ENCODE data around the gene RHOD. TPM values are rescaled to one million over a fixed set of nuclear protein-coding genes. Genes with fewer than 3 reads are reported as not detected.

The RHOD gene
- total RNA-seq, 1 experiment from 2014 or later, result 6.5 TPM

- DNase-seq (ENCODE audit: extremely low read depth, low read depth), result no peak
These were observed 1.9 kb downstream of the RHOD start for GRCh38 chr11:67058506-67058905.

DNA sequence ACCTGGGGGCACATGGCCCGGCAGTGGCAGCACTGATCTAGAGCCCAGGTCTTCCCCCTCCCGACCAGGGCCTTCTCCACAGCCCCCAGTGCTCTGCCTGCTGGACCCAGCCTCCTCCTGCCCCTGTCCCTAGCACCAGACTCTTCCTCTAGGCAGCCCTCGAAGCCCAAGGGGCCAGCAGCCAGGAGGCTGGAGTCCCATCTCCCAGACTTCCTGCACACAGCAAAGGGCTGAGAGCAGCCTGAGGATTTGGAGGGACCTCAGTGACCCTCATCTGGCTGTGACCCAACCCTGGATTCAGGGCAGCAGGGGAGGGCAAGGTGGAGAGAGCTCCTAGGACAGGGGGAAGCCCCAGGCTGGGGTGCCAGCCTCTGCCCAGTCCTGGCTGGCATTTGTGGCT lies 3.0 kb downstream of the RHOD start:
- no peak for DNase-seq (ENCODE audit: extremely low read depth, low read depth)

GRCh38 chr11:67060111-67060522 lies 3.5 kb downstream of the RHOD start:
- no peak for DNase-seq (ENCODE audit: extremely low read depth, low read depth)

- DNase-seq (ENCODE audit: extremely low read depth, low read depth), result no peak
These were observed 6.1 kb downstream of the RHOD start for GRCh38 chr11:67062526-67063373.

DNA sequence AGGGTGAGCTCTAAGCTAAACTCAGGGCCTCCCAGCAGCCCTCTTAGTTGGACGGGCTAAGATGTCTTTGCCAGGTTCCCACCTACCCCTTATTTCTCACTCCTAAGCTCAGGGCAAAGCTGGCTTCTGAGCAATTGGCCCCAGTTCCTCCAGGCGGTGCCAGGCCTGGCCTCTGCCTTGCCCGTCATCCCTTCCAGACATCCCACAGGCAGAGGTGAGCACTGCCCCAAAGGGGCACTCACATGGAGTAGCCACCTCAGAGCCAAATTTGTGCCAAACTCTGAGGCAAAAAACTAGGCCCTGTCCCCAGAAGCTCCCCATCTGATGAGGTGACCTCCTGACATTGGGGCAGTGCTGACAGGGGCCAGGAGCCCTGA lies 9.7 kb downstream of the RHOD start:
- DNase-seq (ENCODE audit: extremely low read depth, low read depth), result no peak

GRCh38 chr11:67071420-67072284 lies 15.0 kb downstream of the RHOD start:
- peak; percentile 14 for DNase-seq (ENCODE audit: extremely low read depth, low read depth)

DNA sequence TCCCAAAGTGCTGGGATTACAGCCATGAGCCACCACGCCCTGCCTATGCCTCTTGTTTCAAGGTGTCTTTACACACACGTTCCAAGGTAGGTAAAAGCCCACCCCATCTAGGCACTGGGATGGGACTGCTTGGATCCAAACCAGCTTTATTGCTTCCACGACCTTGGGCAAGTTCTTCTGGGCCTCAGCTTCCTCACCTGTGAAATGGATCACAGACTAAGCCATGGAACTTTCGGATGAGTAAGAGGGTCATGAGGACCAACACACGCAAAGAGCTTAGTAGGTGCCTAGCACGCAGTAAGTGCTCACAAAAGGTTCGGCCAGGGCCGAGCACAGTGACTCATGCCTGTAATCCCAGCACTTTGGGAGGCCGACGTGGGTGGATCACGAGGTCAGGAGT lies 15.6 kb downstream of the RHOD start:
- DNase-seq (ENCODE audit: extremely low read depth, low read depth), result no peak

DNA sequence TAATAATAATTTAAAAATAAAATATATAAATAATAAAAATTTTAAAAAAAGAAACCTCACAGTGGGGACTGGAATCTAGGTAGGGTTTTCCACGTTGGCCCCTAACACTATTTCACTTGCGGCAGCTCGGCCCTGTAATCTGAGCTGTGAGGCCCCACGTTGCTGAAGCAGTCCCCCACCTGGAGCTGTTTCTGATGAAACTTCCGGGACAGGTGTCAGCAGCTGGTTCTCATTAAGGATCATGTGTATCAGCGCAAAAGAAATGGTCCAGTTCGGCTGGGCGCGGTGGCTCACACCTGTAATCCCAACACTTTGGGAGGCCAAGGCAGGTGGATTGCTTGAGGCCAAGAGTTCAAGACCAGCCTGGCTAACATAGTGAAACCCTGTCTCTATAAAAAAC lies 17.3 kb downstream of the RHOD start:
- DNase-seq (ENCODE audit: extremely low read depth, low read depth), result no peak

DNA sequence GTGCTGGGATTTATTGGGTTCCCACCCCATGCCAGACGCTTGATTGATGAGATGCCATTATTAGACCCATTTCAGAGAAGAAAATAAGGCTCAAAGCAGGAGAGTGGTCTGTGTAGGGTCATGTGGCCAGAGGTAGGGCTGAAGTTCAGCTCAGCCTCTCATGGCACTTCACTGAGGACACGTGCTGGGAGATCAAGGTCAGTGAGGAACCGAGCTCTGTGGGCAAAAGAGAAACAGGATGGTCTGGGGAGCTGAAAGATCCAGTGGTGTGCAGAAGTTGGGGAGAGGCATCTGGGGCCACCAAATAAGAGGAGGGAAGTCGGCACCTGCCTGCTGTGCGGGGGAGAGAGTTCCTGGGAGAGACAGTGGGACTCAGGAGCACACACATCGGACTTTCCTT lies 19.6 kb downstream of the RHOD start:
- DNase-seq (ENCODE audit: extremely low read depth, low read depth), result no peak

- DNase-seq (ENCODE audit: extremely low read depth, low read depth), result no peak
These were observed 22.5 kb downstream of the RHOD start for GRCh38 chr11:67079065-67079705.

DNA sequence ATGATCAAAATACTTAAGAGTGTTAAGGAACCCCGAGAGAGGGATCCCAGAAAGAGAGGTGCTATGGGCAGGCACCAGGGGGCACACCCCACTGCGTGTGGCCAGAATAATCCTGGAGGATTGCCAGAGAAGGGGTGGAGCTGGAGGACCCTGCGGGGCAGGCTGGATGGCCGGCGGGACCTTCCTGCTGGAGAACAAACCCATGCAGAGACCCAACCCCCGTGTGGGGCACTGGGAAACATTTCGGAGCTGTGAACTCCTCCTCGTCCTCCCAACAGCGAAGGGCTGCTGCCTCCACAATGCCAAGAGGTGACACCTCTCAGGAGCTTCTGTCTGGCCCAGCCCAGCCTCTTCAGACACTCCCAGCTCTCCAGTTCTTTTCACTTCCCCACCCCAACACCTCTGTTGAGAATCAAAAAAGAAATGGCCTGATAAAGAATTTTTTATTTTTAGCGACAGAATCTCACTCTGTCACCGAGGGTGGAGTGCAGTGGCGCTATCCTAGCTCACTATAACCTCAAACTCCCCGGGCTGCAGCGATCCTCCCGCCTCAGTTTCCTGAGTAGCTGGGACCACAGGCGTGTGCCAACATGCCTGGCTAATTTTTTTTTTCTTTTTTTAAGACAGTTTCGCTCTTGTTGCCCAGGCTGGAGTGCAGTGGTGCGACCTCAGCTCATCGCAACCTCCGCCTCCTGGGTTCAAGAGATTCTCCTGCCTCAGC lies 25.6 kb downstream of the RHOD start:
- peak; percentile 19 for DNase-seq (ENCODE audit: extremely low read depth, low read depth)

DNA sequence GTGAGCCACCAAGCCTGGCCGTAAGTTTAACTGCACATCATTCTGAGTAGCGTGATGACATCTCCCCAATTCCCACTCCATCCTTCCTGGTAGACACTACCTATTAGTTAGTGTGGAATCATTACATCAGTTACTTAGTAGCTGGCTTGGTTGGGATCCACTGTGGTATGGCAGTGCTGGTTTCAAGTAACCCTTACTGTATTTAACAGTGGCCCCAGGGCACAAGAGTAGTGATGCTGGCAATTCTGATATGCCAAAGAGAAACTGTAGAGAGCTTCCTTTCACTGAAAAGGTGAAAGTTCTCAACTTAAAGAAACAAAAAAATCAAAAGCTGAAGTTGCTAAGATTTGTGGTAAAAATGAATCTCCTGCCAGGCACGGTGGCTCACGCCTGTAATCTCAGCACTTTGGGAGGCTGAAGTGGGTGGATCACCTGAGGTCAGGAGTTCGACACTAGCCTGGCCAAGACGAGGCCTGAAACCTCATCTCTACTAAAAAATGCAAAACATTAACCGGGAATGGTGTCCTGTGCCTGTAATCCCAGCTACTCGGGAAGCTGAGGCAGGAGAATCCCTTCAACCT lies 27.2 kb downstream of the RHOD start:
- DNase-seq (ENCODE audit: extremely low read depth, low read depth), result no peak

DNA sequence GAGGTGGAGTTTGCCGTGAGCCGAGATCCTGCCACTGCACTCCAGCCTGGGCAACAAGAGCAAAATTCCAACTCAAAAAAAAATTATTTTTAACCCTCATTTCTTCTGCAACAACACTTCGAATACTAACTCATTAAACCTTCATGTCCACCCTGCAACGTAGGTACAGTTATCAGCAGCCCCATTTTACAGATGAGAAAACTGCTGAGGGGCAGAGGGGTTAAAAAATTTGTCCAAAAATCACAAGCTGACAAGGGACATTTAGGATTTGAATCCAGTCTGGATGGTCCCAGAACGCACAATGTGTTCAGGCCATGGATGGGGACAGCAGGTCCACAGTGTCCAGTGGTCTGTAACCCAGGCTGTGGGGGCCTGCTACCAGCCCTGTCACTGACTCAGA lies 29.0 kb downstream of the RHOD start:
- no peak for DNase-seq (ENCODE audit: extremely low read depth, low read depth)

DNA sequence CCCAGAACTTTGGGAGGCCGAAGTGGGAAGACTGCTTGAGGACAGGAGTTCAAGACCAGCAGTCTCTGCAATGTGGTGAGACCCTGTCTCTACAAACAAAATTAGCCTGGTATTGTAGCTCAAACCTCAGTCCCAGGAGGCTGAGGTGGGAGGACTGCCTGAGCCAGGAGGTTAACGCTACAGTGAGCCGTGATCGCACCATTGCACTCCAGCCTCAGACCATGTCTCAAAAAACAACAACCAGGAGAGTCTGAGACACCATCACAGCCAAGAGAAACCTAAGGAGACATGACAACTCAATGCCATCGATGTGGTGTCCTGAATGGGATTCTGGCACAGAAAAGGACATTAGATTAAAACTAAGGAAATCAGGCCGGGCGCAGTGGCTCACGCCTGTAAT lies 34.1 kb downstream of the RHOD start:
- no peak for DNase-seq (ENCODE audit: extremely low read depth, low read depth)

DNA sequence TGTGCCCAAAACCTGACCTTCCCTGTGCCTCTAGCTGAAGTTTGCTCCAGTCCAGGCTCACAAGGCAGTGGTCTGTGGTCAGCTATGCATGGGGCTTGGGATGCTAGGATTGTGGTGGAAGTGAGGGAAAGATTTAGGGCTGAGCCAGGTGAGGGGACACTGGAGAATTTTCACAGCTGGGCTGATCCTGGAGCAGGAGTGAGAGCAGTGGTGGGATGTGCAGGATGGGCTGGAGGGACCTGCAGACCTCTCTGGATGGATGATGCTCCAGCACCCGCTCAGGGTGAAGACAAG lies 38.5 kb downstream of the RHOD start:
- no peak for DNase-seq (ENCODE audit: extremely low read depth, low read depth)

DNA sequence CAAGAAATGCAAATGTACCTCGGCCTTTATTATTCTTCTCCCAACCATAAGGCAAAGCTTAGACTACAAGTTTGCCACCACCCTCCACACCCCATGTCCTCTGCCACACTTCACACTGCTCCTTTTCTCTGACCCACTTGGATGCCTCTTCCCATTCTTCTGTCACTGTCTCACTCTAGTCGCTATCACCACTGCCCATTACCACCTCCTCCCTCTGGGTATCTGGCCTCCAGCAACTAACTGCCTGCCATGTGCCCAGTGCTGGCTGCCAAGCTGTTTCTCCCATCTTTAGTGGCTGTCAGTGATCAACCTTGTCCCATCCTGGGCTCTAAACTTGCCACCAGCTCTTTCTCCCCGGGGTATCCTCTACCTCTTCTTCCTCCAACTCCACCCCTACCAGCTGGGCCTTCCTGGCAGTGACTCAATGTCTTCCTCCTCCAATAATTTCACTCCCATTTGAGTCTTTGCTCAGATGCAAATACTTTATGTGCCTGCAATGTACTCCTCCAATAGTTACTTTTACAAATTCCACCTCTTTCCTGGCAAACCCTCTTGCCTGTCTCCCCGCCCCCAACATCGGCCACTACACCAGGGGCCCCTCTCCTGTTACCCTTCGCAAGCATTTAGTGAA lies 42.3 kb downstream of the RHOD start:
- no peak for DNase-seq (ENCODE audit: extremely low read depth, low read depth)

- no peak for DNase-seq (ENCODE audit: extremely low read depth, low read depth)
These were observed 43.2 kb downstream of the RHOD start for GRCh38 chr11:67099831-67100324.

GRCh38 chr11:67102664-67103063 lies 46.0 kb downstream of the RHOD start:
- DNase-seq (ENCODE audit: extremely low read depth, low read depth), result no peak

DNA sequence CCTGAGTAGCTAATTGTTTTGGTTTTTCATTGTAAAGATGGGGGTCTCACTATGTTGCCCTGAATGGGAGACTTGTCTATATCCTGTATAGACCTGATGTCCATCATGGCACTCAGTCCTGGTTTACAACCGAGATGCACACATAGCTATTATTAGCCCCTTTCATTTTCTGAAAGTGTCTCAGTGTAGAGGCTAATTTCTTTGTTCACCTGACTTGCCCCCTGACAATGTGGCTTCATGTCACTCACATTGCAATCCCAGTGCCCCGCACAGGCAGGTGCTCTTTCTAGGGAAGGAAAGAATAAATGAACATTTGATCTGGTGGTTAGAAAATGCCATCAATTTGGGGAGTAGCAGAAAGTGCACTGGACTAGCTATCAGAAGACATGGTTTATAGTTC lies 49.3 kb downstream of the RHOD start:
- no peak for DNase-seq (ENCODE audit: extremely low read depth, low read depth)

DNA sequence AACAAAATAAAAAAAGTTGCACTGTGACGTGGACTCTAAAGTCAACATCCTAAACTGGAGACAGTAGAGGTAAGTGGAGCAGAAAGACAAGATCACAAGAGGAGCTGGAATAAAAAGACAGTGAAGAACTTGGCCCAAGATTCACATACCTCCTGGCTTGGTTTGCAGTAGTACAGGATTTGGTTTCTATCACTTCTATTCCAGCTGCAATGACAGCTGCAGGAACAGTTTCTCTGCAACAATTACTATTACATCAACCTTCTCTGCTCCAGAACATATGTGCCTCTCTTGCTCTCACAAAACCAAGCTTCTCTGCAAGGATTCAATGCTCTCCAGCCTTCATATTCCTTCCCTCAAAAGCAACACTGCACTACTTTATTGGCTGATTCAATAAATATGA lies 54.6 kb downstream of the RHOD start:
- DNase-seq (ENCODE audit: extremely low read depth, low read depth), result no peak

Measured in NCI-H460 (cell line).